HEK293T (cell line): Measurements from ENCODE around the gene BTN3A1.
"Not testable (repeated sequence)": the region's sequence is repeated elsewhere in the genome, so short reads cannot be mapped to it uniquely, and the experiment has no call there.

Source experiments
- CTCF ChIA-PET: fragments of 350-600 bp; formaldehyde crosslinking; extraction: SDS; loops from one replicate; lab custom pipeline; 2021; ENCODE audit warnings: antibody characterized with exemption, inconsistent platforms; lab: Yijun Ruan, JAX
- POLR2A ChIA-PET: fragments of 350-600 bp; formaldehyde crosslinking; extraction: SDS; loops from one replicate; lab custom pipeline; 2020; ENCODE audit warnings: antibody characterized with exemption, inconsistent platforms; lab: Yijun Ruan, JAX
- DNase-seq: peaks from one replicate; pipeline ENCODE4 v3.0.0; 2012; ENCODE audit warnings: mixed read lengths; ENCODE audit errors: extremely low spot score
- ARNT ChIP-seq: fragments of 450-650 bp; IDR thresholded peaks from 2 replicates; pipeline ENCODE4 v1.6.1; 2017; ENCODE audit warnings: mild to moderate bottlenecking
- BHLHE40 ChIP-seq: fragments of 450-650 bp; IDR thresholded peaks from 2 replicates; pipeline ENCODE4 v1.6.1; 2016; ENCODE audit warnings: mild to moderate bottlenecking, moderate library complexity, borderline replicate concordance
- CTBP1 ChIP-seq: fragments of 450-650 bp; IDR thresholded peaks from 2 replicates; pipeline ENCODE4 v1.6.1; 2016; ENCODE audit warnings: borderline replicate concordance
- ELF4 ChIP-seq: fragments of 450-650 bp; IDR thresholded peaks from 2 replicates; pipeline ENCODE4 v1.6.1; 2017; ENCODE audit warnings: antibody characterized with exemption
- FOXA1 ChIP-seq: fragments of 450-650 bp; IDR thresholded peaks from 2 replicates; pipeline ENCODE4 v1.6.1; 2016; ENCODE audit warnings: mild to moderate bottlenecking
- FOXK2 ChIP-seq: fragments of 450-650 bp; IDR thresholded peaks from 2 replicates; pipeline ENCODE4 v1.6.1; 2016; ENCODE audit warnings: mild to moderate bottlenecking
- FOXM1 ChIP-seq: fragments of 450-650 bp; IDR thresholded peaks from 2 replicates; pipeline ENCODE4 v1.6.1; 2017; ENCODE audit warnings: mild to moderate bottlenecking, borderline replicate concordance
- HDGF ChIP-seq: fragments of 450-650 bp; IDR thresholded peaks from 2 replicates; pipeline ENCODE4 v1.6.1; 2017; ENCODE audit warnings: antibody characterized with exemption, borderline replicate concordance
- L3MBTL2 ChIP-seq: fragments of 450-650 bp; conservative IDR thresholded peaks from 2 replicates; pipeline ENCODE4 v1.6.1; 2016; ENCODE audit warnings: mild to moderate bottlenecking
- LEF1 ChIP-seq: fragments of 450-650 bp; IDR thresholded peaks from 2 replicates; pipeline ENCODE4 v1.6.1; 2017; ENCODE audit warnings: mild to moderate bottlenecking, borderline replicate concordance
- NFRKB ChIP-seq: fragments of 450-650 bp; IDR thresholded peaks from 2 replicates; pipeline ENCODE4 v1.6.1; 2016; ENCODE audit warnings: mild to moderate bottlenecking, moderate library complexity
- SP1 ChIP-seq: fragments of 450-650 bp; IDR thresholded peaks from 2 replicates; pipeline ENCODE4 v1.6.1; 2017
- SUZ12 ChIP-seq: fragments of 450-650 bp; IDR thresholded peaks from 2 replicates; pipeline ENCODE4 v1.6.1; 2016; ENCODE audit warnings: mild to moderate bottlenecking
- TARDBP ChIP-seq: fragments of 450-650 bp; IDR thresholded peaks from 2 replicates; pipeline ENCODE4 v1.6.1; 2016
- ZNF384 ChIP-seq: fragments of 450-650 bp; IDR thresholded peaks from 2 replicates; pipeline ENCODE4 v1.6.1; 2016
- TF ChIP-seq, protein P1 (sequence below): fragments of 450-650 bp; IDR thresholded peaks from 2 replicates; pipeline ENCODE4 v1.6.1; 2016

The BTN3A1 gene

DNA sequence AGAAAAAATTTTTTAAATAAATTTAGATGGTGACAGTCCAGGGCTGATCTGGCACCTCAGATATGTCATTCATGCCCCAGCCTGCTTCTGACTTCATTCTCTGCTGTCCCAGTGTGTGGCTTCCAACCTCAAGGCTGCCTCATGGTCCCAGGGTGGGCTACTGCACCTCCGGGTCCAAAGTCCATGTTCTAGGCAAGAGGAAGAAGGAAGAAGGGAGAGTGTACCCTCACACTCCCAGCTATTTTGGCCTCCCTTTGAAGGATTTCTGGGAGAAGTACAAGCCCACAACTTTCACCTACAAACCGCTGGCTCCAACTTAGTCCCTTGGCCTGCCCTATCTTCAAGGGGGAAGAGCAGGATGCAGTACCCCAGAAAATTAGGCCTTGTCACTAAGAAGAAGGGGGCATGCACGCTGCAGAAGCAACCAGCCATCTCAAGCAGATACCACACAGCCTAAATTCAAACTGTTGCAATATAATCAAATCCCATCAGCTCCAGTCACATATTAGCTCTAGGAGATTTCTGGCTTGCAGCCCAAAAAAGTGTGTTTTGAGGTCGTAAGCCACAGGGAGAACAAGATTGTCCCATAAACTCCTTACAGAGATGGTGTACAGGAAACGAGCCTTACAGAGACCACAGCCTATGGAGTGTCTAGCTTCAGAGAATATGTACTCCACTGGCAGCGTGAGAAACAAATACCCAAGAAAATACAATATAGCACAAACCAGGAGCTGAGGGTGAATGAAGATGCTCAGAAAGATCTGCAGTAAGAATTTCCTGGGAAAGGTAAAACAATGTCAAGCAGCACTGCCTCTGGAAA lies 38.0 kb upstream of the BTN3A1 start:
- no peak for TF ChIP-seq FOXM1
- no peak for TF ChIP-seq NFRKB
- TF ChIP-seq BHLHE40: no peak
- no peak for TF ChIP-seq ARNT
- TF ChIP-seq TARDBP: no peak
- TF ChIP-seq ZNF384: no peak
- TF ChIP-seq, protein P1, sequence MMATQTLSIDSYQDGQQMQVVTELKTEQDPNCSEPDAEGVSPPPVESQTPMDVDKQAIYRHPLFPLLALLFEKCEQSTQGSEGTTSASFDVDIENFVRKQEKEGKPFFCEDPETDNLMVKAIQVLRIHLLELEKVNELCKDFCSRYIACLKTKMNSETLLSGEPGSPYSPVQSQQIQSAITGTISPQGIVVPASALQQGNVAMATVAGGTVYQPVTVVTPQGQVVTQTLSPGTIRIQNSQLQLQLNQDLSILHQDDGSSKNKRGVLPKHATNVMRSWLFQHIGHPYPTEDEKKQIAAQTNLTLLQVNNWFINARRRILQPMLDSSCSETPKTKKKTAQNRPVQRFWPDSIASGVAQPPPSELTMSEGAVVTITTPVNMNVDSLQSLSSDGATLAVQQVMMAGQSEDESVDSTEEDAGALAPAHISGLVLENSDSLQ: no peak
- TF ChIP-seq L3MBTL2: no peak
- TF ChIP-seq CTBP1: no peak
- TF ChIP-seq SUZ12: no peak
- TF ChIP-seq ELF4: no peak
- TF ChIP-seq HDGF: no peak
- no peak for TF ChIP-seq FOXK2
- TF ChIP-seq FOXA1: no peak
- TF ChIP-seq SP1: no peak
- TF ChIP-seq LEF1: no peak
- DNase-seq: no peak
- CTCF ChIA-PET: interaction anchor here (0.9 kb wide), 1 partner anchor 175 kb away, joined by 3 read pairs; no protein-coding TSS in a partner anchor
- POLR2A ChIA-PET: interaction anchor here (1.0 kb wide), 1 partner anchor 110 kb away, joined by 3 read pairs; no protein-coding TSS in a partner anchor

- CTCF ChIA-PET: no interaction called here
- TF ChIP-seq FOXM1 (no peak), SP1 (no peak), HDGF (no peak), TARDBP (no peak), ELF4 (no peak), ZNF384 (no peak), NFRKB (no peak), FOXA1 (no peak), CTBP1 (no peak), ARNT (no peak), SUZ12 (no peak), L3MBTL2 (no peak), FOXK2 (no peak), LEF1 (no peak), BHLHE40 (no peak)
- TF ChIP-seq, protein P1: no peak
- no peak for DNase-seq
- POLR2A ChIA-PET: no interaction called here
These were observed 36.5 kb upstream of the BTN3A1 start for GRCh38 chr6:26365633-26365995.

DNA sequence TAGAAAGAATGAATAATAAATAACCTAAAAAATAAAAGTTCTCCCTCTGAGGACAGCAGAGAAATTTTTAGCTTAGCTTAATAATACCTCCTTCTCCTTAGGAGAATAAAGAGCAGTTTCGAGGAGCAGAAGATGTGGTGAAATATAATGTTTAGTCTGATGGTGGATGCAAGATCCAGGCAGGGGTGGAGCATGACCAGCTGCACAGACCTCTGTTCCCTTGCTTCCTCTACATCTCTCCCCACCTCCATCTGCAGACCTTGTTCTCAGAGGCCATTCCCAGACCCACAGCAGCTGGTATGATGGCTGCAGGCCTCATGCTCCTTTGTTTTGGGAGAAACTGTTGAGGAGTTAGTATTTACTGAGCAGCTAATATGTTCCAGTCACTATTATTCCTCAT lies 35.6 kb upstream of the BTN3A1 start:
- ChIA-PET POLR2A (no interaction called here), CTCF (no interaction called here)
- no peak for DNase-seq
- no peak for TF ChIP-seq L3MBTL2
- TF ChIP-seq ARNT: no peak
- TF ChIP-seq NFRKB: no peak
- TF ChIP-seq CTBP1: no peak
- TF ChIP-seq, protein P1: no peak
- TF ChIP-seq ELF4: no peak
- no peak for TF ChIP-seq FOXK2
- no peak for TF ChIP-seq FOXM1
- TF ChIP-seq LEF1: no peak
- TF ChIP-seq SP1: no peak
- TF ChIP-seq ZNF384: no peak
- TF ChIP-seq HDGF: no peak
- TF ChIP-seq BHLHE40: no peak
- TF ChIP-seq SUZ12: no peak
- TF ChIP-seq FOXA1: no peak
- TF ChIP-seq TARDBP: no peak

DNA sequence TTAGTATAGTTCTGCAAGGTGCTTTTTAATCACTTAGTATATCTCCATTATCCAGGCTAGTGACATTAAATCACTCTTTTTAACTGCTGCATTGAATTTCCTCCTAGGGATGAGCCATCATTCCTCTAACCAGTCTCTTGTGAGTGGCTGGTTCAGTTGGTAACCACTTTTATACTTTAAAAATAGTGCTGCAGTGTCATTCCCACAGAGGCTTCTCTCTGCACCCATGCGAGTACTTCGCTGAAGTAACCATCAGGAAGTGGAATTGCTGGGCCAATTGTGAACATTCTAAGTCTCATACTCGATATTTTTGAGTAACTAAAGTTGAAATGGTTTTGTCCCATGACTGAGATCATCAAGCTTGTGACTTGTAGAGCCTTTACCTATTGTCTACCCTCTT lies 35.0 kb upstream of the BTN3A1 start:
- POLR2A ChIA-PET: no interaction called here
- CTCF ChIA-PET: no interaction called here
- TF ChIP-seq, protein P1: no peak
- TF ChIP-seq SUZ12 (no peak), ZNF384 (no peak), NFRKB (no peak), FOXA1 (no peak), L3MBTL2 (no peak), ELF4 (no peak), FOXM1 (no peak), HDGF (no peak), CTBP1 (no peak), SP1 (no peak), LEF1 (no peak), TARDBP (no peak)
- DNase-seq: no peak

DNA sequence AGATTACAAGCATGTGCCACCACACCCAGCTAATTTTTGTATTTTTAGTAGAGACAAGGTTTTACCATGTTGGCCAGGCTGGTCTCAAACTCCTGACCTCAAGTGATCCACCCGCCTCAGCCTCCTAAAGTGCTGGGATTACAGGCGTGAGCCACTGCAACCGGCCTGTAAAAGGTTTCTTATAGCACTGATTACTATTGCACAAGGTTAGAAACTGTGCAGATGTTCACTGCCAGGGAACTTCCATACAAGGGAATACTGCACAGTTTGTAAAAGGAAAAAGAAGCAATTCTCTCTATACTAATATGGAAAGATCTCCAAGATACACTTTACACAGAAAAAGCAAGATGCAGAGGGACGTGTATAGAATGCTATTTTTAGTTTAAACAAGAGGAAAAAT lies 30.3 kb upstream of the BTN3A1 start:
- DNase-seq, POLR2A ChIA-PET, CTCF ChIA-PET: not testable (repeated sequence)
